ACHN (cell line): ENCODE results near the gene NXPH3.
A peak's percentile ranks its signal among the peaks of the same experiment; 100 is the strongest.

Experiments
- DNase-seq: peaks from one replicate; pipeline ENCODE4 v3.0.0-alpha.2; 2015
- in situ Hi-C: cut with HindIII; loops from 2 replicates; pipeline ENCODE4 v1.10.0; 2017; ENCODE audit warnings: low sequenced_read_pairs, low pct_ligation_motif_present, low pct_unique_long_range_greater_than_20kb

Gene NXPH3

GRCh38 chr17:49572806-49573420 lies 2.8 kb upstream of the NXPH3 start:
- in situ Hi-C loops: no loop called here
- DNase-seq: no peak

GRCh38 chr17:49573510-49574322 lies 2.0 kb upstream of the NXPH3 start:
- no peak for DNase-seq
- in situ Hi-C loops: no loop called here

DNA sequence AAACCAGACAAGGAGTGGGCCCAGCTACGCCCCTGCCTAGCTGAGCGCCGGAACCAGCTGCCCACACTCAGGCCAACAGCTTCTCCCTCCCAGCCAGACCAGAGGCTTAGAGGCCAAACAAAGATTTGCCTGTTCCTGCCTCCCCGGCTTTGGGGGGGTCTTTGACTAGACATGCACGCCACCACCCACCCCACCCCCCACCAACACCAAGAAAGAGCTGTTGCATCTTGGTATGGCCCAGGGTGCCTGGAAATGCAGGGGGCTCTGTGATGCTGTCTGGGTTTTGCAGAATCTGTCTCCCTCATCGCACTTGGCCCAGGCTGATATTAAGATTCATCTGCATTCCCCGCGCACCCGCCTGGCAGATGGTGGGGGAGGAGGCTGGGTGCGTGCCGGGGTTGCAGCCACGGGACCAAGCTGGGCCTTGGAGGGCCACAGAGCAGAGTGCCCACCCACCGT lies 1.3 kb upstream of the NXPH3 start:
- in situ Hi-C loops: no loop called here
- no peak for DNase-seq

GRCh38 chr17:49574945-49575678 lies 559 bp upstream of the NXPH3 start:
- in situ Hi-C loops: no loop called here
- DNase-seq: no peak

DNA sequence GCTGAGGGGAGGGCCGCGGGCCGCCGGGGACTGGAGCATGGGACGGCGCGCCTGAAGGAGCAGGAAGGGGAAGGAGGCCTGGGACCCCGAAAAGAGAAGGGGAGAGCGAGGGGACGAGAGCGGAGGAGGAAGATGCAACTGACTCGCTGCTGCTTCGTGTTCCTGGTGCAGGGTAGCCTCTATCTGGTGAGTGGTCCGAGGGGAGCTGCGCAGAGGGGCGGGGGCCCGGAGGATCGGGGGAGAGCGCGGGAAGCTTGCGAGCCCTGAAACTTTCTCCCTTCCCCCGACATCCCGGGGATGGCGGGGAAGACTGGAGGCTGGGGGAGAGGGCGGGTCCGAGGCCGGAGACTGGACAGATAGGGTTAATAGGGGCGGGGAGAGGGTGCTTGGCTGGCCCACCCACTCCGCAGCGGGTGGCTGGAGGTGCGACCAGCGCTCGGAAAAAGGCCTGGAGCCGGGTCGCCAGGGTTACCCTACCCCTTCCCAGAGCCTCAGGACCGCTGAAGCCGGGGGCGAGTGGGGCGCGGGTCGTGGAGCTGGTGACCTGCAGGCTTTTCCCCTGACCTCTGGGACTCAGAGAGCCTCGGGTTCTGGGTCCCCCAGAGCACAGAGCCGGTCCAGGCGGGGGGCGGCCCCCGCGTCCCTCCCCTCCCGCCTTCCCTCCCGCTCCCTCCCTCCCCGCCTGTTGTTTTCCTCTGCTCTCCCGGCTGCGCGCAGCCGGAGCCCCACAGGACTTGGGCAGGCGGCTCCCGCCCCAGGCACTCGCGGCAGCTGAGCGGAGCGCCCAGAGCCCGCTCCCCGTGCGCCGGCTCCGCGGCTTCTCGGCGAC lies 631 bp downstream of the NXPH3 start:
- in situ Hi-C loops: no loop called here
- peak; percentile 40 for DNase-seq

- in situ Hi-C loops: no loop called here
- no peak for DNase-seq
Measured at GRCh38 chr17:49576917-49577649, 1.4 kb downstream of the NXPH3 start.

DNA sequence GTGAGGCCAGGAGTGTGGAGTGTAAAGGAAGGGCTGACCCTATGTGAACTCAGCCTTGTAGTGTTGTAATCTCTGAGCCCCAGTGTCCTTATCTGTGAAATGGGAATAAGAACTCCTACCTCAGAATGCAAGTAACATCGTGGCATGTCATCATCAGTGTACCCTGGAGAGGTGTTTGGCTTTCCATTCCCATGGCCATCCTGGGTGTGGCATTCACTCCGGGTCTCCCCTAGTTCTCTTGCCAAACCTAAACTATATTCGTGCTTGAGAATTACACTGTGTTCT lies 1.9 kb downstream of the NXPH3 start:
- in situ Hi-C loops: no loop called here
- DNase-seq: no peak

- in situ Hi-C loops: no loop called here
- no peak for DNase-seq
Measured at GRCh38 chr17:49577963-49578362, 2.3 kb downstream of the NXPH3 start.

- in situ Hi-C loops: no loop called here
- DNase-seq: no peak
Measured at GRCh38 chr17:49578414-49578813, 2.7 kb downstream of the NXPH3 start.

- DNase-seq: no peak
- in situ Hi-C loops: no loop called here
Measured at GRCh38 chr17:49578952-49579500, 3.4 kb downstream of the NXPH3 start.

DNA sequence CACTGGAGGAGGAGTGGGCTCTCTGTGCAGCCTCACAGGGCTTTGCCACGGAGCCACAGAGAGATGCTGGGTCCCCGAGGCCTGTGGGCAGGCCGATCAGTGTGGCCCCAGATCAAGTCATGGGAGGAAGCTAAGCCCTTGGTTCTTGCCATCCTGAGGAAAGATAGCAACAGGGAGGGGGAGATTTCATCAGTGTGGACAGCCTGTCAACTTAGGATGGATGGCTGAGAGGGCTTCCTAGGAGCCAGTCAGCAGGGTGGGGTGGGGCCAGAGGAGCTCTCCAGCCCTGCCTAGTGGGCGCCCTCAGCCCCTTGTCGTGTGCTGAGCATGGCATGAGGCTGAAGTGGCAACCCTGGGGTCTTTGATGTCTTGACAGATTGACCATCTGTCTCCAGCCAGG lies 3.9 kb downstream of the NXPH3 start:
- DNase-seq: no peak
- in situ Hi-C loops: no loop called here

GRCh38 chr17:49580055-49580721 lies 4.5 kb downstream of the NXPH3 start:
- in situ Hi-C loops: no loop called here

DNA sequence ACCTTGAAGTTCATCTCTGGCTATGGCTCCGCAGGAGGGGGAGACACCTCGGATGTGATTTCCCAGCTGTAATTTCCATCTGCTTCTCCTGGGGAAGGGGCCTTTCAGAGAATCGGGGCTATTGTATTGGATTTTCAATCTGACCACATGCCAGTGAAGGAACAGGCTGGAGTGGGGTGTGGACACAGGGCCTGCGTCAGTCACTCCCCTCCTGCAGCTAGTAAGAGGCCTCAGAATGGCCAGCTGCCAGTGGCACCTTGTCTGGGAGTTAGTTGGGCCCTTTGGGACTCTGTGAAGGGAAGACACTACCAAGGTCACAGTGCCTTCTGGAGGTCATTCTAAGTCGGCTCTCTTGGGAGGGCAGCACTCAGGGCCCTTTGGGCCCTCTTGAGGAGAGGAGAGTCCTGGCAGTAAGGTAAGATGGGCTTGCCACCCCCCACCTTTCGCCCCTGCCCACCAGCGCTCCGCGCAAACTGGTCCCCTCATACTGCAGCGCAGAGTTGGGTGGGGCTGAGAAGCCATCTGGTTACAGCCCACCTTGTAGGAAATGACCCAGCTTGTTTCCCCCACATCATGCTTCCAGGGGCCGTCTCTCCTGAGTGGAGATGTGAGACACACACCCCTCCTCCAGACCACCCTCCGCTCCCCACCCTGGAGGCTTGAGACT lies 5.4 kb downstream of the NXPH3 start:
- no peak for DNase-seq
- in situ Hi-C loops: no loop called here

More at GRCh38 chr17:49580055-49580721, 4.5 kb downstream of the NXPH3 start:
- DNase-seq: no peak

- no peak for DNase-seq
- in situ Hi-C loops: no loop called here
Measured at GRCh38 chr17:49581648-49581998, 6.0 kb downstream of the NXPH3 start.

DNA sequence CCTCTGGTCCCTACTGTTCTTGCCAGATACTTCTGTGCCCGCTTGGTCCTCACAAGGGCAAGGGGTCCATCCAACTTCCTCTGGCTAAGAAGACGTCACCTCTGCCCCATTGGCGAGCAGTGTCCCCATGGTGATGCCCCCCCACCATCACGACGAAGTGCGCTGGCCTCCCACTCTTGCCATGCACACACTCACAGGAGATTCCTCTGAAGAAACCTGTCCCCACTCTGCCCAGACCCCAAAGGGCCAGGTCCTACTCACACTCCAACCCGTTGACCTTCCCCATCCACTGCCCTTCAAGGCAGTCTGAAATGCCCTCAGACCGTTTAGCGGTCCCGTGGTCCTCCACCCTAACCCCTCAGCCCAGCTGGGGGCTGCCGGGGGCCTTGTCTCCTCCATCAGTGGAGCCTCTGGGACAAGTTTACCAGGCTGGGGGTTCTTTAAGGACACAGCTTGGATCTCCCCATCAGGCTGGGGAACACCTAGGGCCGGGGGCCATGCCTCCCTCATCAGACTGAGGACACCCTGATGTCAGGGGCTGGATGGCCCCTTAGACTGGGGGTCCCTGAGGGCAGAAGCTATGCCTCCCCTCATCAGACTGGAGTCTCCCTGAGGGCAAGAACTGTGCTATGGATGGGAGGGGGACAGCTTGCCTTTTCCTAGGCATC lies 6.5 kb downstream of the NXPH3 start:
- in situ Hi-C loops: no loop called here

DNA sequence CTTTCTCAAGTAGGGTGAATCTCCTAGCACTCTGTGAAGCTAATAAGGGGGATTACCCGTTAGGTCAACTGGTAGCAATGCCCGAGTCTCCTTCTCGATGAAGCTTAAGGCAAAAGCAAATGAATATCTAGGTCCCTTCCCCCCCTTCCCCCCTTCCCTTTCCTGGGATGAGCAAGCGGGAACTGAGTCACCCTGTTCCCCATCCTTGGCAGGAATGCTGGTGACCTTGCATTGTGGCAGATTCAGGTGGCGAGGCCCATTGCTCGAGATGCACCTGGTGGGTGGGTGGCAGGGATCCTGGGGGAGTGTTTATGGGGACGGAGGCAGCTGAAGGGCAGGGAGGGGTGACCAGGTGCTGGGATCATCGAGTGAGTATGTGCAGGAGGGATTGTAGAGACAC lies 7.1 kb downstream of the NXPH3 start:
- in situ Hi-C loops: no loop called here
- peak; percentile 41 for DNase-seq

More for the DNA sequence above, 6.5 kb downstream of the NXPH3 start:
- DNase-seq: no peak

DNA sequence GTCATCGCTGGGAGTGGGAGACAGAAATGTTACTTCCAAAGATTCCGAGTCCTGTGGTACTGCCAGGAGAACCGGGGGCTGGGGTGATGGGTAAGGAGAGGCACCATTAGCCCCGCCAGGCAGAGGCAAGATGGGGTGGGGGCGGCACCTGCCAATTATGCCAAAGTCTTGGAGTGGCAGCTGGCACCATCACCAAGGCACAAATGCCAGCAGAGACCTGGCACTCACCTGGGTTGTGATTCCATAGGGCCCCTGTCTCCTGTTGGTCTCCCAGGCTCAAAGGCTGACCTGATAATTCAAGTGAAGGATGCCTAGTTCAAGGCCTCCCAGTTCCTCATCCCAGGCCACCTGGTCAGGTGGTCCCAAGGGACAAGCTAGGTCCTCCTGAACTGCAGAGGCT lies 7.6 kb downstream of the NXPH3 start:
- in situ Hi-C loops: no loop called here
- no peak for DNase-seq
